ENCODE results near the gene IL3.

- TF ChIP-seq, protein P1, sequence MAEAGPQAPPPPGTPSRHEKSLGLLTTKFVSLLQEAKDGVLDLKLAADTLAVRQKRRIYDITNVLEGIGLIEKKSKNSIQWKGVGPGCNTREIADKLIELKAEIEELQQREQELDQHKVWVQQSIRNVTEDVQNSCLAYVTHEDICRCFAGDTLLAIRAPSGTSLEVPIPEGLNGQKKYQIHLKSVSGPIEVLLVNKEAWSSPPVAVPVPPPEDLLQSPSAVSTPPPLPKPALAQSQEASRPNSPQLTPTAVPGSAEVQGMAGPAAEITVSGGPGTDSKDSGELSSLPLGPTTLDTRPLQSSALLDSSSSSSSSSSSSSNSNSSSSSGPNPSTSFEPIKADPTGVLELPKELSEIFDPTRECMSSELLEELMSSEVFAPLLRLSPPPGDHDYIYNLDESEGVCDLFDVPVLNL (CRISPR knock-in tag; IDR thresholded peaks at IDR 0.05; ENCODE audit: borderline replicate concordance, low read depth) = no peak
- no peak for TF ChIP-seq NFE2L1 (CRISPR knock-in tag; IDR thresholded peaks at IDR 0.05)
- TF ChIP-seq, protein P2, sequence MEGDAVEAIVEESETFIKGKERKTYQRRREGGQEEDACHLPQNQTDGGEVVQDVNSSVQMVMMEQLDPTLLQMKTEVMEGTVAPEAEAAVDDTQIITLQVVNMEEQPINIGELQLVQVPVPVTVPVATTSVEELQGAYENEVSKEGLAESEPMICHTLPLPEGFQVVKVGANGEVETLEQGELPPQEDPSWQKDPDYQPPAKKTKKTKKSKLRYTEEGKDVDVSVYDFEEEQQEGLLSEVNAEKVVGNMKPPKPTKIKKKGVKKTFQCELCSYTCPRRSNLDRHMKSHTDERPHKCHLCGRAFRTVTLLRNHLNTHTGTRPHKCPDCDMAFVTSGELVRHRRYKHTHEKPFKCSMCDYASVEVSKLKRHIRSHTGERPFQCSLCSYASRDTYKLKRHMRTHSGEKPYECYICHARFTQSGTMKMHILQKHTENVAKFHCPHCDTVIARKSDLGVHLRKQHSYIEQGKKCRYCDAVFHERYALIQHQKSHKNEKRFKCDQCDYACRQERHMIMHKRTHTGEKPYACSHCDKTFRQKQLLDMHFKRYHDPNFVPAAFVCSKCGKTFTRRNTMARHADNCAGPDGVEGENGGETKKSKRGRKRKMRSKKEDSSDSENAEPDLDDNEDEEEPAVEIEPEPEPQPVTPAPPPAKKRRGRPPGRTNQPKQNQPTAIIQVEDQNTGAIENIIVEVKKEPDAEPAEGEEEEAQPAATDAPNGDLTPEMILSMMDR (IDR thresholded peaks at IDR 0.05) = no peak
- no peak for TF ChIP-seq ZNF121 (CRISPR knock-in tag; IDR thresholded peaks at IDR 0.05)
- no peak for TF ChIP-seq USF2 (CRISPR knock-in tag; IDR thresholded peaks at IDR 0.05)
- TF ChIP-seq FOXJ3 (CRISPR knock-in tag; IDR thresholded peaks at IDR 0.05; ENCODE audit: borderline replicate concordance) = no peak
- no peak for TF ChIP-seq FOXP4 (CRISPR knock-in tag; IDR thresholded peaks at IDR 0.05)
- no peak for TF ChIP-seq ATF2 (CRISPR knock-in tag; IDR thresholded peaks at IDR 0.05; ENCODE audit: borderline replicate concordance, low read depth)
- TF ChIP-seq SP1 (CRISPR knock-in tag; conservative IDR thresholded peaks at IDR 0.05) = no peak
Measured at GRCh38 chr5:132050136-132050535, 10.3 kb upstream of the IL3 start.

Measured in WTC11 (cell line).